CD1c-positive myeloid dendritic cell (primary cell): ENCODE data around the gene WDR37.
A peak's percentile ranks its signal among the peaks of the same experiment; 100 is the strongest.

Source experiments
- DNase-seq: peaks from one replicate; pipeline ENCODE4 v3.0.0-alpha.2; 2016; ENCODE audit errors: extremely low spot score

The WDR37 gene

GRCh38 chr10:1127629-1128028 lies 71.4 kb downstream of the WDR37 start:
- DNase-seq, result no peak

GRCh38 chr10:1128115-1128514 lies 71.9 kb downstream of the WDR37 start:
- DNase-seq, result no peak

DNA sequence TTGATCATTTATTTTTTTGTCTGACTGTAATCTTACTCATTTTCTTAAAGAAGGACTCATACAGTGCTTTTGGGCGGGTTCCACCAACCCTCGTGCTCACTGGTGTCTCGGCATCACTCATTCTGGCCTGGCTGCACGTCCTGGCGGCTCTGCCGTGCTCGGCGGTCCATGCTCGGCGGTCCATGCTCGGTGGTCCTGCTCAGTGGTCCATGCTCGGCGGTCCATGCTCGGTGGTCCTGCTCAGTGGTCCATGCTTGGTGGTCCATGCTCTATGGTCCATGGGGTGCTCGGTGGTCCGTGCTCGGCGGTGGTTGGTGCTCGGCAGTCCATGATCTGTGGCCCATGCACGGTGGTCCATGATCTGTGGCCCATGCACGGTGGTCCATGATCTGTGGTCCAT lies 72.5 kb downstream of the WDR37 start:
- DNase-seq, result no peak

DNA sequence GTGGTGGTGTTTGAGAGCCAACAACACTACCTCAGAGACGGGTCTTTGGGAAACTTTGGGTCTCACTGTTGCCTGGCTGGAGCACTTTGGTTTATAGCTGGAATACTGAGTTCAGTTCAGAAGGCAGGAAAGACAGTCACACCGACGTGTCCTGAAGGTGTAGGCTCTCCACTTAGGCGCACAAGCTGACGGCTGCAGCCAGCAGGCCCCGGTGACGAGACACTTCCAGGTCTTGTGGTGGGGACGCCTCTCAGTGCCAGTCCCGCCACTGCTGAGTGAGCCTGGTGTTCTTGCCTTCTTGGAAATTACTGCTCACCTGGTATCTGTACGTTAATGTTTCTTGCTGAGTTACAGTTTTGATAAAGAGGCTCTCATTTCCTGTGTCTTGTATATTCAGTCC lies 74.0 kb downstream of the WDR37 start:
- DNase-seq, result no peak

DNA sequence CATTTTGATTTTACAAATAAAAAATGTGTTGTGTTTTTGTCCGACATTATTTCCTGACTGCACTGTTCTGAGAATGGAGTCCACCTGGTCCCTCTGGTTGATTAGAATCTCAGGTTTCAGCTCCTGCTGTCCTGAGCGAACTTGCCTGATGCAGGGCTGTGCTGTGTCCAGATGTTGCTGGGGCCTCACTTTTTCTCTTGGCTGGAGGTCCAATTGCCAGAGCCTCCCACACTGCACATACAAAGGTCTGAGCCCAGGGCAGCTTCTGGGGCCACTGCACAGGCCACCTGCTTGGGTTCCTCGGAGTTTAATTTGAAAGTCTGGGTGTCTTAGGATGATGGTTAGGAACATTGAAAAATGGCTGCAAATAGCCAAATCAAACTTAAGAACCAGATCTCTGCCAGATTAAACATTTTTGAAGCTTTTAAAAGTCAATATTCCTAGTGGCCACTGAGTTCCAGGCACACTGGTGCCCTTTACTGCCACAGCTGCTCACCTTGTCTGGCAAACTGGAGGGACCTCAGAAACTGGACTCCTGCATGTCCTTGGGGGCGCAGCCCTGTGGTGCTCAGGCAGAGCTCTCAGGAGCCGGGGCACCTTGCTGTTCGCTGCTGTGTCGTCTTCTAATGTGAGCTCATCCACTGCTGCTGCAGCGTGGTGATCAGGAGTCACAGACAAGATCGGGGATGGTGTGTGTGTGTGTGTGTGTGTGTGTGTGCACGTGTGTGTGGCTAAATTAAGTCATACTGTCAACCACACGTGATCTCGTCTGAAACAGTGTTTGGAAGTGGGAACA lies 75.0 kb downstream of the WDR37 start:
- DNase-seq, result no peak

DNA sequence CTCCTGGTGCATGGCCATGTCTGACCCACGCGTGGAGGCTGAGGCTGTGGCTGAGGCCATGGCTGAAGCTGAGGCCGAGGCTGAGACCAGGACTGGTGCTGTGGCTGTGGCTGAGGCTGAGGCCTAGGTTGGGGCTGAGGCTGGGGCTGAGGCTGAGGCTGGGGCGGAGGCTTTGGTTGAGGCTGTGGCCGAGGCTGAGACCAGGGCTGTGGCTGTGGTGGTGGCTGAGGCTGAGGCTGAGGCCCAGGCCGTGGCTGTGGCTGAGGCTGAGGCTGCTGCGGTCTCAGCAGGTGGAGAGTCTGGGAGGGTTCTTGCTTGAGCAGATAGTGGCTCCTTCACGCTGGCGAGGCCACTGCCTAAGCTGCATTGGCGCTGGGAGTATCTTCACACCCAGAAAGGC lies 76.4 kb downstream of the WDR37 start:
- DNase-seq, result no peak

GRCh38 chr10:1133495-1134045 lies 77.4 kb downstream of the WDR37 start:
- DNase-seq, result no peak

- DNase-seq, result no peak
Measured at GRCh38 chr10:1134156-1134555, 78.0 kb downstream of the WDR37 start.

DNA sequence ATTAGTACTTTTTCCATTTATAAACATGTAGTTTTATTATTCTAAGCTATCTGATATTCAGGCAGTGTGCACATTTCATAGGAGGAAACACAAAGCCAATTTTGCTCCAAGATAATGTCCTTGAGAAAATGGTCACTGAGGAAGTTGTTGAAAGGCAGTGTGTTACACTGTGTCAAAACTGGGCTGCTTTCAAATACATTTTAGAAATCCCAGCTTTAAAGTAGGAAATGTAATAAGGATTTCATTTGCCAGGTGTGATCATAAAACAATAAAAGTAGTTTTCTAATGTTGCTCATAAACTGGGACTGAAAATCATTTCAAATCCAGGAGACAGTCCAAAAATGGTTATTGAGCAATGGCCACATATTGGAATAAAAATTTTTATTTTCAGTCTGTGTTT lies 80.1 kb downstream of the WDR37 start:
- no peak for DNase-seq

GRCh38 chr10:1137499-1138163 lies 81.4 kb downstream of the WDR37 start:
- DNase-seq, result no peak

GRCh38 chr10:1138529-1138928 lies 82.3 kb downstream of the WDR37 start:
- no peak for DNase-seq

DNA sequence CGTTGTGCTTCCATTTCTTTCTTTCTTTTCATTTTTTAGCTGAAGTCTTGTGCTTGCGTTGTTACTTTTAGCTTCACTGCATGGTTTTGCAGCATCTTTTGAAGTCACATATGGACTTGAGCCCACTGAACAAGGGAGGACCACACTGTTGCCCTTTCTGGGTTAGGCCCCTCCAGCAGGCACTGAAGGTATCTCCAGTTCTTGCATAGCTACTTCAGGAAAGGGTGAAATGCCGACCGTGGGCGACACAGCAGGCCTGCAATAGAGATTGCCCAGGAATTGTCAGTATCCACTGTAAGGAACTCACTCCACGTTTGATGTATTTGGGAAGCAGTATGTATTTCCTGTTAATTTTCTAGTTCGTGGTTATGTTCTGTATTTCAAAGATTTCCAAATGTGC lies 85.1 kb downstream of the WDR37 start:
- no peak for DNase-seq

DNA sequence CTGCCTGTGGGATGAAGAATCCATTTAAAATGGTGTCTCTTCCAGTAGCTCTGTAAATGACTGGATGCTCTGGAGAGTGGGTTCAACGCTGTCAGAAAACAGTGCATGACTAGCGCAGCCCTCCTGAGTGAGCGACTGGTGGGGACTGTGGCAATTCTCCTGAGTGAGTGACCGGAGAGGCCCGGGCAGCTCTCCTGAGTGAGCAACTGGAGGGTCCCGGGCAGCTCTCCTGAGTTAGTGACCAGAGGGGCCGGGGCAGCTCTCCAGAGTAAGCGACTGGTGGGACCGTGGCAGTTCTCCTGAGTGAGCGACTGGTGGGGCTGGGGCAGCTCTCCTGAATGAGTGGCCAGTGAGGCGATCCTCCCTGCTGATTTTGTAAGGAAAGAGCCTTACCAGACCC lies 85.5 kb downstream of the WDR37 start:
- no peak for DNase-seq

DNA sequence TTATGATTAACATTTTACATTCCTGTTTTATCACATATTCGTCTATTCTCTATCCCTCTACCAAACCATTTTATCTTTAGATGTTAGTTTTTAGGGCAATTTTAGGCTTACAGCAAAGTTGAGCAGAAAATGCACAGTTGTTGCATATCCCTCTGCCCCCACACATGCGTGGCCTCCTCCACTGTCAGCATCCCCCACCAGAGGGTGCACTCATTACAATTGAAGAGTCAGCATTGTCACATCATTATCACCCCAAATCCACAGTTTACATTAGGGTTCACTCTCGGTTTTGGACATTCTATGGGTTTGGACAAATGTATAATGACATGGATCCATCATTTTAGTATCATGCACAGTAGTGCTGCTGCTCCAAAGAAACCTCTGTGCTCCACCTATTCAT lies 86.4 kb downstream of the WDR37 start:
- peak; percentile 7 for DNase-seq

- no peak for DNase-seq
Measured at GRCh38 chr10:1147810-1148209, 91.6 kb downstream of the WDR37 start.

GRCh38 chr10:1148855-1149605 lies 92.8 kb downstream of the WDR37 start:
- no peak for DNase-seq

DNA sequence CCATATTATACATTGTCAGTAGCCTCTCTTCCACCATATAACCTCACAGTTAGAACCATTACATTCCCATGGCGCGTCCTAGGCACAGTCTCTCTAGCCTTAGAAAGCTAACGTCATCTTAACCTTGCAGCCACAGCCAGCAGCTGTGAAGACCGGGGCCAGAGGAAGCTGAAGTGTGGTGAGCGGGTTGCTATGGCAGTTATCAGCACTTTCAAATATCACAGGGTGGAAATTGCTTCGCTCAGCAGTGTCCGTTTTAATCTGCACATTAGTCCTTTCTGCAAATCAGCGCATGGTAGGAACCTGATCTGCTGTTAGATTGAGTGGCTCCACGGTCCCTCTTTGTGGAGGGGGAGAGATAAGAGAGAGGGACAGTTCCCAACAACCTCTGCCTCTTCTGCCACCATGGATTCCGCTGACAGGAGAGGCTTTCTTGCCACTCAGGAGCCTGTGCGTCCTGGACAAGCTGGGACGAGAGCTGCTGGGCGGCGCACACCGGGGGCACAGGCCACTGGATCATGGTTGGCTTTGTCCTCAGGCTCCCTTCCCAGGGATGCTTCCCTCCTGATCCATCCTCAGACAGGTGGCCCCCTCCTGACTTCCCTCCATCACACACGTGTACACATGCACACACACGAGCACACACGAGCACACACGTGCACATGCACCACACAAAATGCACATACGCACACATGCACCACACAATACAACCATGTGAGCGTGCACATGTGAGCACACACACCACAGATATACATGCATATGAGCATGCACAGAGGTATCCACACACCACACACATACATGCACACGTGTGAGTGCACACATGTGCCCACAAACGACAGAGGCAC lies 93.8 kb downstream of the WDR37 start:
- no peak for DNase-seq

GRCh38 chr10:1150638-1150955 lies 94.4 kb downstream of the WDR37 start:
- no peak for DNase-seq

GRCh38 chr10:1151076-1152033 lies 95.2 kb downstream of the WDR37 start:
- DNase-seq, result no peak

- no peak for DNase-seq
Measured at GRCh38 chr10:1152386-1153250, 96.4 kb downstream of the WDR37 start.
